ENCODE measurements around the gene SEMA3G.

SEMA3G gene

GRCh38 chr3:52387481-52387880 lies 57.4 kb downstream of the SEMA3G start:
- H3K4me1 ChIP-seq (ENCODE audit: control insufficient read depth, low read length): no peaks in the 10 kb centered on the region
- H3K4me3 ChIP-seq (ENCODE audit: low read length): no peak overlapping the region
- H3K9me2 ChIP-seq (replicated peaks; ENCODE audit: control insufficient read depth, low read length): no peaks in the 10 kb centered on the region
- H3K9me3 ChIP-seq (ENCODE audit: control insufficient read depth, insufficient read depth, low read length): no peaks in the 10 kb centered on the region
- no peaks in the 10 kb centered on the region for H4K20me1 ChIP-seq (ENCODE audit: control insufficient read depth, insufficient read depth, low read depth, low read length)
- H3F3A ChIP-seq (ENCODE audit: control insufficient read depth, insufficient read depth): no peaks in the 10 kb centered on the region
- no peak overlapping the region for H3K27ac ChIP-seq (ENCODE audit: low read depth, low read length)
- no peaks in the 10 kb centered on the region for H3K36me3 ChIP-seq (ENCODE audit: control insufficient read depth, low read length)
- no peaks in the 10 kb centered on the region for H3K79me2 ChIP-seq (ENCODE audit: control insufficient read depth, low read length)
- no peaks in the 10 kb centered on the region for H3K27me3 ChIP-seq (ENCODE audit: control insufficient read depth, low read length)
- no peak for TF ChIP-seq CTCF (IDR thresholded peaks at IDR 0.05; ENCODE audit: low read depth, low read length, poor library complexity, severe bottlenecking)
- no peak for TF ChIP-seq EZH2phosphoT487 (IDR thresholded peaks at IDR 0.05; ENCODE audit: borderline replicate concordance, low read length)
- no peak overlapping the region for H3K4me2 ChIP-seq (ENCODE audit: low read length)

- H3K27me3 ChIP-seq (ENCODE audit: control insufficient read depth, low read length): no peaks in the 10 kb centered on the region
- TF ChIP-seq EZH2phosphoT487 (IDR thresholded peaks at IDR 0.05; ENCODE audit: borderline replicate concordance, low read length): no peak
- peak; percentile 81 for TF ChIP-seq CTCF (IDR thresholded peaks at IDR 0.05; ENCODE audit: low read depth, low read length, poor library complexity, severe bottlenecking)
- no peaks in the 10 kb centered on the region for H3K4me1 ChIP-seq (ENCODE audit: control insufficient read depth, low read length)
- no peaks in the 10 kb centered on the region for H3F3A ChIP-seq (ENCODE audit: control insufficient read depth, insufficient read depth)
- H4K20me1 ChIP-seq (ENCODE audit: control insufficient read depth, insufficient read depth, low read depth, low read length): no peaks in the 10 kb centered on the region
- no peaks in the 10 kb centered on the region for H3K36me3 ChIP-seq (ENCODE audit: control insufficient read depth, low read length)
- no peaks in the 10 kb centered on the region for H3K9me2 ChIP-seq (replicated peaks; ENCODE audit: control insufficient read depth, low read length)
- no peaks in the 10 kb centered on the region for H3K79me2 ChIP-seq (ENCODE audit: control insufficient read depth, low read length)
- H3K4me3 ChIP-seq (ENCODE audit: low read length): no peak overlapping the region
- H3K9me3 ChIP-seq (ENCODE audit: control insufficient read depth, insufficient read depth, low read length): no peaks in the 10 kb centered on the region
- no peak overlapping the region for H3K27ac ChIP-seq (ENCODE audit: low read depth, low read length)
- no peak overlapping the region for H3K4me2 ChIP-seq (ENCODE audit: low read length)
These were observed 59.7 kb downstream of the SEMA3G start for GRCh38 chr3:52385157-52385556.

- Histone ChIP-seq H3K79me2 (ENCODE audit: control insufficient read depth, low read length) (no peaks in the 10 kb centered on the region), H3K4me1 (ENCODE audit: control insufficient read depth, low read length) (no peaks in the 10 kb centered on the region), H4K20me1 (ENCODE audit: control insufficient read depth, insufficient read depth, low read depth, low read length) (no peaks in the 10 kb centered on the region), H3K9me2 (replicated peaks; ENCODE audit: control insufficient read depth, low read length) (no peaks in the 10 kb centered on the region), H3K36me3 (ENCODE audit: control insufficient read depth, low read length) (no peaks in the 10 kb centered on the region), H3K27me3 (ENCODE audit: control insufficient read depth, low read length) (no peaks in the 10 kb centered on the region), H3K27ac (ENCODE audit: low read depth, low read length) (no peak overlapping the region), H3K4me2 (ENCODE audit: low read length) (no peak overlapping the region), H3F3A (ENCODE audit: control insufficient read depth, insufficient read depth) (no peaks in the 10 kb centered on the region), H3K9me3 (ENCODE audit: control insufficient read depth, insufficient read depth, low read length) (no peaks in the 10 kb centered on the region), H3K4me3 (ENCODE audit: low read length) (no peak overlapping the region)
- TF ChIP-seq EZH2phosphoT487 (IDR thresholded peaks at IDR 0.05; ENCODE audit: borderline replicate concordance, low read length) (no peak), CTCF (IDR thresholded peaks at IDR 0.05; ENCODE audit: low read depth, low read length, poor library complexity, severe bottlenecking) (no peak)
These were observed 60.7 kb downstream of the SEMA3G start for GRCh38 chr3:52384019-52384761.
